PC-9 (cell line): ENCODE results near the gene RPS8. TPM values are rescaled to one million over a fixed set of nuclear protein-coding genes. Genes with fewer than 3 reads are reported as not detected.

Experiments
- BruUV-seq: library from RNA; stranded (reverse); fragments of 400-500 nt; replicated peaks from 2 replicates; lab custom pipeline; 2021; lab: Mats Ljungman, UMichigan
- CTCF ChIA-PET: fragments of 300-600 bp; sonication (Branson Sonifier 250); formaldehyde crosslinking; loops from one replicate; lab custom pipeline; 2022; ENCODE audit warnings: antibody characterized with exemption; lab: Charles Lee
- POLR2A ChIA-PET: fragments of 300-600 bp; sonication (Branson Sonifier 250); formaldehyde crosslinking; loops from one replicate; lab custom pipeline; 2022; ENCODE audit warnings: antibody characterized with exemption; ENCODE audit not compliant: unreplicated experiment; lab: Charles Lee
- DNase-seq, 2 experiments: peaks; one replicate each; pipeline versions ENCODE4 v3.0.0 to v3.0.0-alpha.2; 2015 to 2022; ENCODE audit warnings: mixed read lengths in 1 of 2
- H2AFZ ChIP-seq: fragments of 200-600 bp; sonication (generic); 2 replicates; pipeline ENCODE4 v1.8.1; 2017; ENCODE audit warnings: antibody characterized with exemption
- H3F3A ChIP-seq: fragments of 200-600 bp; sonication (generic); 2 replicates; pipeline ENCODE4 v1.8.1; 2017; ENCODE audit warnings: antibody characterized with exemption, mild to moderate bottlenecking, low read depth; ENCODE audit not compliant: insufficient read depth
- H3K27ac ChIP-seq: fragments of 200-600 bp; sonication (generic); 2 replicates; pipeline ENCODE4 v1.6.1; 2016; ENCODE audit warnings: mixed run types
- H3K27me3 ChIP-seq: fragments of 200-600 bp; sonication (generic); 2 replicates; pipeline ENCODE4 v1.6.1; 2016; ENCODE audit warnings: low read depth, mixed run types; ENCODE audit not compliant: insufficient read depth
- H3K36me3 ChIP-seq: fragments of 200-600 bp; sonication (generic); 2 replicates; pipeline ENCODE4 v1.6.1; 2016; ENCODE audit warnings: low read depth, mixed run types
- H3K4me1 ChIP-seq: fragments of 200-600 bp; sonication (generic); replicated peaks from 2 replicates; pipeline ENCODE4 v1.6.1; 2016; ENCODE audit warnings: mixed run types; ENCODE audit not compliant: insufficient read depth
- H3K4me2 ChIP-seq: fragments of 200-600 bp; sonication (generic); 2 replicates; pipeline ENCODE4 v1.6.1; 2017; ENCODE audit warnings: mixed run types
- H3K4me3 ChIP-seq: fragments of 200-600 bp; sonication (generic); 2 replicates; pipeline ENCODE4 v1.6.1; 2016; ENCODE audit warnings: mixed run types
- H3K79me2 ChIP-seq: fragments of 200-600 bp; sonication (generic); 2 replicates; pipeline ENCODE4 v1.6.1; 2017; ENCODE audit warnings: low read depth, mixed run types
- H3K9me2 ChIP-seq: fragments of 200-600 bp; sonication (generic); 2 replicates; pipeline ENCODE4 v1.8.1; 2017; ENCODE audit warnings: mild to moderate bottlenecking; ENCODE audit not compliant: insufficient read depth
- H3K9me3 ChIP-seq: fragments of 200-600 bp; sonication (generic); 2 replicates; pipeline ENCODE4 v1.8.1; 2016; ENCODE audit warnings: low read depth; ENCODE audit not compliant: insufficient read depth
- H4K20me1 ChIP-seq: fragments of 200-600 bp; sonication (generic); 2 replicates; pipeline ENCODE4 v1.8.1; 2017; ENCODE audit not compliant: insufficient read depth
- CTCF ChIP-seq: fragments of 200-600 bp; sonication (generic); conservative IDR thresholded peaks from 2 replicates; pipeline ENCODE4 v1.6.1; 2017; ENCODE audit warnings: mixed run types, antibody characterized with exemption, mild to moderate bottlenecking, moderate library complexity
- EZH2 ChIP-seq: fragments of 200-600 bp; sonication (generic); IDR thresholded peaks from 2 replicates; pipeline ENCODE4 v1.8.0; 2017; ENCODE audit warnings: antibody characterized with exemption, low read depth
- intact Hi-C: fragments of 100-400 bp; cut with micrococcal nuclease; formaldehyde crosslinking; loops from one replicate; pipeline ENCODE4 v1.10.0; 2022; ENCODE audit not compliant: unreplicated experiment
- total RNA-seq: library from RNA; stranded (reverse); gene quantifications from 2 replicates; pipeline ENCODE4 v1.2.3, GENCODE V29; 2021

The RPS8 gene
- total RNA-seq, 1 experiment from 2014 or later = 2,059 TPM

GRCh38 chr1:44806704-44807363 is 31.5 kb downstream of the RPS8 start, which contains the start of gene DYNLT4:
TSS of gene DYNLT4 (minus strand) at chr1:44807351. CDS start at chr1:44806668, 683 bp downstream.
- CTCF ChIA-PET = no interaction called here
- Histone ChIP-seq H3K27ac (peak within 1 kb of the TSS; percentile 98), H3K4me1 (peaks cover 98% of the 10 kb centered on the region), H3K9me3 (no peaks in the 10 kb centered on the region), H3K4me3 (peak within 1 kb of the TSS; percentile 30; the same call in 1 of the 2 replicates), H3K36me3 (peaks cover 10% of the 10 kb centered on the region; the same call in 1 of the 2 replicates), H3K4me2 (peak within 1 kb of the TSS; percentile 70), H4K20me1 (no peaks in the 10 kb centered on the region), H3K27me3 (no peaks in the 10 kb centered on the region), H2AFZ (no peak within 1 kb of the TSS), H3K79me2 (peaks cover 28% of the 10 kb centered on the region), H3K9me2 (no peaks in the 10 kb centered on the region), H3F3A (peaks cover 87% of the 10 kb centered on the region)
- DNase-seq = no peak
- intact Hi-C loops = loop anchor here (2.0 to 10.0 kb wide), 5 partner anchors 72 to 880 kb away; partner anchors contain the start of genes ARMH1, GPBP1L1, KIF2C and NASP
- TSS peak; percentile 84 for BruUV-seq
- no peak for TF ChIP-seq EZH2
- TF ChIP-seq CTCF = no peak
- POLR2A ChIA-PET = interaction anchor here (0.7 to 1.2 kb wide), 2 partner anchors 12 to 32 kb away, joined by 5 to 9 read pairs; partner anchors contain the start of gene RPS8

DNA sequence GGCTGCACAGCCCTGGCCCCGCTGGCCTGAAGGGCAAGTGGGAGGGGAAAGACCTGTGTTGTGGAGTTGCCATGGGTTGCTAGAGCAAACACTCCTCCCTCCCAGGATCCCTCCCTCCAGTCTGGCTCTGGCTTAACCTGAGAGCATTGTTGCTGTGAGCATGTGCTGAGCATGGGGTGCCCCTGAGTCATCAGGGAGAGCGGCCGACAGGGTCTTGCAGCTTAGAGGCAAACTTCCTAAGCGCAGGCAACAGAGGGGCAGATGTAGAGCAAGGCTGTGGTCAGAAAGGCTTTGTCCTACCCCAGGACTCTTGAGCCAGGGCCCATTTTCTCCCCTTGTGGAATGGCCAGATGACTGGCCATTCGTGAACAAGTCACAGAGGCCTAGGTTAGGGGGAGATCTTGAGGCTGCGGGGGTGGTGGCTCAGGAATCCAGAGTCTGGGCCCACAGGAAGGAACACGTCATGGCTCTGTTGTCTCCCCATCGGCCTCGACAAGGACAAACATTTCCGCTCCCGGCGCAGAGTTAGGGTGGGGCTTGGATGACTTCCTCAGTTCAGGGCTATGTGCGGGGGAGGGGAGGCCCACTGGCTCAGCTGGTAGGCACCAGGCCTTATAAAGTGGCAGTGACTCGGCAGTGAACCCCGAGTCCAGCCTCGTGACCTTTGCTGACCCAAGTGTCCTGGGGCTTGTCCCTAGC is 32.2 kb downstream of the RPS8 start:
- H3K27me3 ChIP-seq = no peaks in the 10 kb centered on the region
- no peaks in the 10 kb centered on the region for H3K9me2 ChIP-seq
- peaks cover 81% of the 10 kb centered on the region for H3F3A ChIP-seq
- H3K36me3 ChIP-seq = peaks cover 10% of the 10 kb centered on the region; the same call in 1 of the 2 replicates
- H3K4me1 ChIP-seq = peaks cover 95% of the 10 kb centered on the region
- H2AFZ ChIP-seq = no peak overlapping the region
- peak; percentile 99 for DNase-seq
- peaks cover 21% of the 10 kb centered on the region; the same call in 1 of the 2 replicates for H3K79me2 ChIP-seq
- H3K4me2 ChIP-seq = peak overlapping the region; percentile 70
- H3K4me3 ChIP-seq = peak overlapping the region; percentile 30; the same call in 1 of the 2 replicates
- H4K20me1 ChIP-seq = no peaks in the 10 kb centered on the region
- TF ChIP-seq EZH2 (no peak), CTCF (no peak)
- no peaks in the 10 kb centered on the region for H3K9me3 ChIP-seq
- H3K27ac ChIP-seq = peak overlapping the region; percentile 98
- intact Hi-C loops = loop anchor here (2.0 to 10.0 kb wide), 5 partner anchors 73 to 879 kb away; partner anchors contain the start of genes ARMH1, GPBP1L1, KIF2C and NASP
- BruUV-seq = TSS peak; percentile 24
- ChIA-PET POLR2A (interaction anchor here (0.6 to 1.2 kb wide), 2 partner anchors 12 to 85 kb away, joined by 5 to 8 read pairs; no protein-coding TSS in a partner anchor), CTCF (interaction anchor here (0.6 kb wide), 1 partner anchor 518 kb away, joined by 3 read pairs; no protein-coding TSS in a partner anchor)
